GM18951 (cell line): ENCODE measurements around the gene ZDHHC1.

ENCODE experiments used
- POLR2A ChIP-seq: IDR thresholded peaks from 4 replicates; pipeline ENCODE4 v1.6.1; 2011; ENCODE audit warnings: mild to moderate bottlenecking; ENCODE audit not compliant: insufficient read length, insufficient read depth; ENCODE audit errors: extremely low read depth
- in situ Hi-C: fragments of 300-500 bp; cut with MboI; formaldehyde crosslinking; loops from one replicate; pipeline ENCODE4 v1.12.0; 2022; ENCODE audit warnings: low sequenced_read_pairs, mixed read lengths, inconsistent platforms; ENCODE audit not compliant: unreplicated experiment

The ZDHHC1 gene

GRCh38 chr16:67444259-67445125, 28.2 kb upstream of the ZDHHC1 start:
- in situ Hi-C loops, result no loop called here
- TF ChIP-seq POLR2A, result no peak

- no peak for TF ChIP-seq POLR2A
- in situ Hi-C loops, result no loop called here
These were observed 27.0 kb upstream of the ZDHHC1 start for GRCh38 chr16:67443265-67443664.

GRCh38 chr16:67442581-67443255, 26.4 kb upstream of the ZDHHC1 start:
- TF ChIP-seq POLR2A, result no peak
- in situ Hi-C loops, result no loop called here

GRCh38 chr16:67441907-67442306, 25.6 kb upstream of the ZDHHC1 start:
- in situ Hi-C loops, result no loop called here
- no peak for TF ChIP-seq POLR2A

- no peak for TF ChIP-seq POLR2A
- in situ Hi-C loops, result no loop called here
These were observed 25.0 kb upstream of the ZDHHC1 start for GRCh38 chr16:67441271-67441753.

- in situ Hi-C loops, result no loop called here
- TF ChIP-seq POLR2A, result no peak
These were observed 22.6 kb upstream of the ZDHHC1 start for GRCh38 chr16:67438824-67439393.

GRCh38 chr16:67438098-67438791, 22.0 kb upstream of the ZDHHC1 start:
- no peak for TF ChIP-seq POLR2A
- in situ Hi-C loops, result no loop called here

- TF ChIP-seq POLR2A, result no peak
- in situ Hi-C loops, result no loop called here
These were observed 21.2 kb upstream of the ZDHHC1 start for GRCh38 chr16:67437513-67437912.

GRCh38 chr16:67436640-67437193, 20.4 kb upstream of the ZDHHC1 start:
- TF ChIP-seq POLR2A, result no peak
- in situ Hi-C loops, result no loop called here

- in situ Hi-C loops, result no loop called here
- TF ChIP-seq POLR2A, result no peak
These were observed 19.5 kb upstream of the ZDHHC1 start for GRCh38 chr16:67435758-67436164.

GRCh38 chr16:67433131-67433719, 16.9 kb upstream of the ZDHHC1 start:
- TF ChIP-seq POLR2A, result no peak
- in situ Hi-C loops, result no loop called here

GRCh38 chr16:67432506-67432890, 16.2 kb upstream of the ZDHHC1 start:
- in situ Hi-C loops, result no loop called here
- no peak for TF ChIP-seq POLR2A

GRCh38 chr16:67431775-67432505, 15.7 kb upstream of the ZDHHC1 start:
- in situ Hi-C loops, result no loop called here
- no peak for TF ChIP-seq POLR2A
